ENCODE data around the gene YPEL2. TPM values are rescaled to one million over a fixed set of nuclear protein-coding genes. Genes with fewer than 3 reads are reported as not detected.

YPEL2 gene
- total and polyA plus RNA-seq, 2 of the 13 experiments (the other 11 are each of a cell fraction or from before 2014, with no cell fraction given) = 8.5 to 21.1 TPM

DNA sequence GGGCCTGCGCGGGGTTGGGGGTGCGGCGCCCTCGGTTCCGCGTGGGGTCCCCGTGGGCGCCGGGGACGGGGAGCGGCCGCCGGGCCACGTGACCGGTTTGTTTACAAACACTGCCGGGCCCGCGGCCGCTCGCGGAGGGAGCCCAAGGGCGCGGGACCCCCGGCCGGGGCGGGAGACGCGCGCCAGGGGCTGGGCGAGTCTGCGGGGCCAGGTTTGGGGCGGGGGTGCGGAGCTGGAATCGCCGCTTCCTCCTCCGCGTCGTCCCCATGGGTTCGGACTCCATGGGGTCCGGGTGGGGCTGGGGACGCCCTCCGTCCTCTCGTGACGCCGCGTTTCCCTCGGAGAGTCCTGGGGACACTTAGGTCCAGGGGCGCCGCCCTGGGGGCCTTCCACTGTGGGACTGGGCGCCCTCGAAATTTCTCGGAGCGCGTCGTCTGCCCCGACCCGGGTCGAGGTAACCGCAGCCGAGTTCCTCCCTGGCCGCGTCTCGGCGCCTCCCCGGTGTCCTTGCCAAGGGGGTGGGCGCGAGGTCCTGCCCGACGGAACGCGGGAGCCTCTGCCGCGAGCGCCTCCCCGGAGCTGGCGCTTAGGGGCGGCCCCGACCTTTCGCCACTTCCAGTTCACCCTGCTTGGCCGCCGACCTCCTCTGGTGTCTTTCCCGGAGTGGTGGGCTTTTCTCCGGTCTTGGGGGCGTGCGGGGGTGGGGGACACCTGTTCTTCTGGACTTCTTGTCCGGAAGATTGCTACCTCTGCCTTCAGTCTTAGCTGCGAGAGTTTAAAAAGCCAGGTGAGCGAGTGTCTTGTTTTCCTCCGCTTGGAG, 684 bp downstream of the YPEL2 start (continued):
- no peak for TF ChIP-seq SP1 (IDR thresholded peaks at IDR 0.05)
- TF ChIP-seq SP1 (CRISPR knock-in tag; IDR thresholded peaks at IDR 0.05) = no peak
- TF ChIP-seq WIZ (CRISPR knock-in tag; IDR thresholded peaks at IDR 0.05) = no peak
- TF ChIP-seq ZNF652 (CRISPR knock-in tag; IDR thresholded peaks at IDR 0.05; ENCODE audit: borderline replicate concordance, low read depth) = no peak
- TF ChIP-seq, protein P1, sequence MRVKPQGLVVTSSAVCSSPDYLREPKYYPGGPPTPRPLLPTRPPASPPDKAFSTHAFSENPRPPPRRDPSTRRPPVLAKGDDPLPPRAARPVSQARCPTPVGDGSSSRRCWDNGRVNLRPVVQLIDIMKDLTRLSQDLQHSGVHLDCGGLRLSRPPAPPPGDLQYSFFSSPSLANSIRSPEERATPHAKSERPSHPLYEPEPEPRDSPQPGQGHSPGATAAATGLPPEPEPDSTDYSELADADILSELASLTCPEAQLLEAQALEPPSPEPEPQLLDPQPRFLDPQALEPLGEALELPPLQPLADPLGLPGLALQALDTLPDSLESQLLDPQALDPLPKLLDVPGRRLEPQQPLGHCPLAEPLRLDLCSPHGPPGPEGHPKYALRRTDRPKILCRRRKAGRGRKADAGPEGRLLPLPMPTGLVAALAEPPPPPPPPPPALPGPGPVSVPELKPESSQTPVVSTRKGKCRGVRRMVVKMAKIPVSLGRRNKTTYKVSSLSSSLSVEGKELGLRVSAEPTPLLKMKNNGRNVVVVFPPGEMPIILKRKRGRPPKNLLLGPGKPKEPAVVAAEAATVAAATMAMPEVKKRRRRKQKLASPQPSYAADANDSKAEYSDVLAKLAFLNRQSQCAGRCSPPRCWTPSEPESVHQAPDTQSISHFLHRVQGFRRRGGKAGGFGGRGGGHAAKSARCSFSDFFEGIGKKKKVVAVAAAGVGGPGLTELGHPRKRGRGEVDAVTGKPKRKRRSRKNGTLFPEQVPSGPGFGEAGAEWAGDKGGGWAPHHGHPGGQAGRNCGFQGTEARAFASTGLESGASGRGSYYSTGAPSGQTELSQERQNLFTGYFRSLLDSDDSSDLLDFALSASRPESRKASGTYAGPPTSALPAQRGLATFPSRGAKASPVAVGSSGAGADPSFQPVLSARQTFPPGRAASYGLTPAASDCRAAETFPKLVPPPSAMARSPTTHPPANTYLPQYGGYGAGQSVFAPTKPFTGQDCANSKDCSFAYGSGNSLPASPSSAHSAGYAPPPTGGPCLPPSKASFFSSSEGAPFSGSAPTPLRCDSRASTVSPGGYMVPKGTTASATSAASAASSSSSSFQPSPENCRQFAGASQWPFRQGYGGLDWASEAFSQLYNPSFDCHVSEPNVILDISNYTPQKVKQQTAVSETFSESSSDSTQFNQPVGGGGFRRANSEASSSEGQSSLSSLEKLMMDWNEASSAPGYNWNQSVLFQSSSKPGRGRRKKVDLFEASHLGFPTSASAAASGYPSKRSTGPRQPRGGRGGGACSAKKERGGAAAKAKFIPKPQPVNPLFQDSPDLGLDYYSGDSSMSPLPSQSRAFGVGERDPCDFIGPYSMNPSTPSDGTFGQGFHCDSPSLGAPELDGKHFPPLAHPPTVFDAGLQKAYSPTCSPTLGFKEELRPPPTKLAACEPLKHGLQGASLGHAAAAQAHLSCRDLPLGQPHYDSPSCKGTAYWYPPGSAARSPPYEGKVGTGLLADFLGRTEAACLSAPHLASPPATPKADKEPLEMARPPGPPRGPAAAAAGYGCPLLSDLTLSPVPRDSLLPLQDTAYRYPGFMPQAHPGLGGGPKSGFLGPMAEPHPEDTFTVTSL (CRISPR knock-in tag; IDR thresholded peaks at IDR 0.05; ENCODE audit: borderline replicate concordance) = peak; percentile 53; the same call in 1 of the 2 replicates
- TF ChIP-seq ATF3 (CRISPR knock-in tag; IDR thresholded peaks at IDR 0.05) = no peak
- no peak for TF ChIP-seq NFE2L2 (IDR thresholded peaks at IDR 0.05; ENCODE audit: low read length)
- TF ChIP-seq ZFP36L1 (CRISPR knock-in tag; IDR thresholded peaks at IDR 0.05) = no peak
- no peak for TF ChIP-seq ZNF816 (CRISPR knock-in tag; IDR thresholded peaks at IDR 0.05; ENCODE audit: borderline replicate concordance)
- no peak for TF ChIP-seq KLF13 (CRISPR knock-in tag; IDR thresholded peaks at IDR 0.05)
- TF ChIP-seq RBFOX2 (IDR thresholded peaks at IDR 0.05; ENCODE audit: low read depth, low read length) = peak; percentile 13; the same call in 1 of the 2 replicates
- TF ChIP-seq NR3C1 (CRISPR knock-in tag; IDR thresholded peaks at IDR 0.05) = no peak
- TF ChIP-seq SIX4 (CRISPR knock-in tag; IDR thresholded peaks at IDR 0.05) = no peak
- no peak for TF ChIP-seq ZNF879 (CRISPR knock-in tag; IDR thresholded peaks at IDR 0.05)
- no peak for TF ChIP-seq ZBTB3 (CRISPR knock-in tag; IDR thresholded peaks at IDR 0.05; ENCODE audit: borderline replicate concordance, low read depth)
- no peak for TF ChIP-seq ZFP62 (CRISPR knock-in tag; IDR thresholded peaks at IDR 0.05)
- no peak for TF ChIP-seq ZNF597 (CRISPR knock-in tag; IDR thresholded peaks at IDR 0.05)
- TF ChIP-seq ZMYM2 (CRISPR knock-in tag; IDR thresholded peaks at IDR 0.05) = no peak
- no peak for TF ChIP-seq ZNF180 (CRISPR knock-in tag; IDR thresholded peaks at IDR 0.05; ENCODE audit: borderline replicate concordance, low read depth)
- TF ChIP-seq, protein P2, sequence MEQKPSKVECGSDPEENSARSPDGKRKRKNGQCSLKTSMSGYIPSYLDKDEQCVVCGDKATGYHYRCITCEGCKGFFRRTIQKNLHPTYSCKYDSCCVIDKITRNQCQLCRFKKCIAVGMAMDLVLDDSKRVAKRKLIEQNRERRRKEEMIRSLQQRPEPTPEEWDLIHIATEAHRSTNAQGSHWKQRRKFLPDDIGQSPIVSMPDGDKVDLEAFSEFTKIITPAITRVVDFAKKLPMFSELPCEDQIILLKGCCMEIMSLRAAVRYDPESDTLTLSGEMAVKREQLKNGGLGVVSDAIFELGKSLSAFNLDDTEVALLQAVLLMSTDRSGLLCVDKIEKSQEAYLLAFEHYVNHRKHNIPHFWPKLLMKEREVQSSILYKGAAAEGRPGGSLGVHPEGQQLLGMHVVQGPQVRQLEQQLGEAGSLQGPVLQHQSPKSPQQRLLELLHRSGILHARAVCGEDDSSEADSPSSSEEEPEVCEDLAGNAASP (CRISPR knock-in tag; IDR thresholded peaks at IDR 0.05; ENCODE audit: borderline replicate concordance) = peak; percentile 42; the same call in 1 of the 2 replicates
- TF ChIP-seq ZNF580 (CRISPR knock-in tag; IDR thresholded peaks at IDR 0.05; ENCODE audit: borderline replicate concordance, low read depth) = no peak
